Sigmoid colon (tissue), 7 donors: Measurements from ENCODE around the gene HUS1. TPM values are rescaled to one million over a fixed set of nuclear protein-coding genes. Genes with fewer than 3 reads are reported as not detected.

Experiments used
- DNase-seq: peaks from one replicate; pipeline ENCODE4 v3.0.0-alpha.2; 2019
- H3K27ac ChIP-seq, 4 donors: fragments of 200-600 bp; sonication (generic); one replicate each; pipeline ENCODE4 v1.5.1; 2016 to 2019; ENCODE audit warnings: mild to moderate bottlenecking in 1 of 4
- H3K27me3 ChIP-seq, 3 donors: fragments of 200-600 bp; sonication (generic); one replicate each; pipeline ENCODE4 v1.5.1; 2019; ENCODE audit warnings: mild to moderate bottlenecking in 1 of 3
- H3K36me3 ChIP-seq, 4 donors: fragments of 200-600 bp; sonication (generic); one replicate each; pipeline ENCODE4 v1.5.1; 2016 to 2019
- H3K4me1 ChIP-seq, 4 donors: fragments of 200-600 bp; sonication (generic); one replicate each; pipeline ENCODE4 v1.5.1; 2017 to 2019
- H3K4me3 ChIP-seq, 4 donors: fragments of 200-600 bp; sonication (generic); one replicate each; pipeline ENCODE4 v1.5.1; 2017 to 2019; ENCODE audit warnings: mild to moderate bottlenecking in 2 of 4, moderate library complexity in 1 of 4
- H3K9me3 ChIP-seq, 4 donors: fragments of 200-600 bp in 3 of 4; sonication (generic) in 3 of 4; one replicate each; pipeline versions ENCODE4 v1.5.1 to v1.6.1; 2013 to 2019
- CTCF ChIP-seq, 4 experiments: fragments of 450-650 bp in 3 of 4; fragments of 200-600 bp in 1 of 4; IDR thresholded peaks; one replicate each; pipeline ENCODE4 v1.5.1; 2016 to 2019; ENCODE audit warnings: antibody characterized with exemption in 4 of 4, mild to moderate bottlenecking in 3 of 4, moderate library complexity in 2 of 4
- EP300 ChIP-seq, 4 donors: sonication (generic); formaldehyde crosslinking; IDR thresholded peaks; one replicate each; pipeline ENCODE4 v1.6.1; 2017; ENCODE audit warnings: antibody characterized with exemption in 4 of 4
- POLR2A ChIP-seq, 2 donors: fragments of 450-650 bp; IDR thresholded peaks; one replicate each; pipeline ENCODE4 v1.6.1; 2016; ENCODE audit warnings: antibody characterized with exemption in 2 of 2, mild to moderate bottlenecking in 2 of 2, moderate library complexity in 2 of 2
- POLR2AphosphoS5 ChIP-seq, 4 donors: sonication (generic); formaldehyde crosslinking; IDR thresholded peaks; one replicate each; pipeline ENCODE4 v1.6.1; 2017; ENCODE audit warnings: antibody characterized with exemption in 4 of 4
- WGBS, 2 donors: extraction: QIAGEN DNeasy Blood & Tissue Kit; methylation state at CpG; one replicate each; pipeline ENCODE4 v1.1.7; 2013; 5-methylcytosine and 5-hydroxymethylcytosine counted together
- intact Hi-C: fragments of 100-400 bp; cut with DNase I; formaldehyde crosslinking; loops from one replicate; pipeline ENCODE4 v1.15.1; 2023
- polyA plus RNA-seq, 3 donors: library from polyadenylated mRNA; stranded (reverse); fragments of 200-250 nt; gene quantifications; one replicate each; pipeline ENCODE4 v1.2.3, GENCODE V29; 2013
- total RNA-seq, 4 donors: library from RNA; depleted of rRNA; stranded (reverse); fragments of >200 nt; gene quantifications; one replicate each; pipeline ENCODE4 v1.1.0, GENCODE V29; 2016
- donor health status: healthy with polysubstance abuse.
- donor health status: Bipolar disorder and iron deficiency.
- donor health status: healthy.

Gene HUS1
- total and polyA plus RNA-seq, 7 donors: 15.7 to 35.0 (median 23.5) TPM

GRCh38 chr7:47965456-47965855, 14.0 kb downstream of the HUS1 start:
- H3K4me1 ChIP-seq: no peaks in the 10 kb centered on the region
- no peak overlapping the region for H3K4me3 ChIP-seq
- no peaks in the 10 kb centered on the region for H3K9me3 ChIP-seq
- 87 to 93% methylated on average over 5 of the region's 5 CpGs for WGBS, 2 donors
- H3K27ac ChIP-seq: no peak overlapping the region
- TF ChIP-seq CTCF (IDR thresholded peaks at IDR 0.05) (no peak), POLR2AphosphoS5 (IDR thresholded peaks at IDR 0.05) (no peak), EP300 (IDR thresholded peaks at IDR 0.05) (no peak), POLR2A (IDR thresholded peaks at IDR 0.05) (no peak)
- intact Hi-C loops: no loop called here
- H3K27me3 ChIP-seq: no peaks in the 10 kb centered on the region
- H3K36me3 ChIP-seq: peaks cover 30 to 89% (median 52%) of the 10 kb centered on the region in 4 donors
- DNase-seq: no peak

DNA sequence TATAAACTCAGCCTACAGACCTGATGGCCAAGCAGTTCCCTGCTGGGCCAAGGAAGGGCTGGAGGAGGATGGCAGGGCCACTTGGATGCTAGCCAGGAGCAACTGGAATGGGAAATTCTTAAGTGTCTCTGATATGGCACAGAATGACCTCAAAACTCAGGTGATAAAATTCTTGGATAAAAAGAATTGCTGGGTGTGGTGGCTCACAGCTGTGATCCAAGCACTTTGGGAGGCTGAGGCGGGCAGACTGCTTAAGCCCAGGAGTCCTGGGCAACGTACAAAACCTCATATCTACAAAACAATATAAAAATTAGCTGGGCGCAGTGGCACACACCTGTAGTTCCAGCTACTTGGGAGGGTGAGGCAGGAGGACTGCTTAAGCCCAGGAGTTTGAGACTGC, 17.2 kb downstream of the HUS1 start:
- intact Hi-C loops: no loop called here
- Histone ChIP-seq H3K27ac (no peak overlapping the region), H3K9me3 (no peaks in the 10 kb centered on the region), H3K27me3 (no peaks in the 10 kb centered on the region), H3K36me3 (peaks cover 30 to 67% (median 46%) of the 10 kb centered on the region in 4 donors), H3K4me3 (no peak overlapping the region), H3K4me1 (no peaks in the 10 kb centered on the region)
- DNase-seq: no peak
- 16 to 76% methylated on average over 3 of the region's 3 CpGs for WGBS, 2 donors
- TF ChIP-seq CTCF (IDR thresholded peaks at IDR 0.05) (no peak), POLR2A (IDR thresholded peaks at IDR 0.05) (no peak), POLR2AphosphoS5 (IDR thresholded peaks at IDR 0.05) (no peak), EP300 (IDR thresholded peaks at IDR 0.05) (no peak)

GRCh38 chr7:47957156-47957555, 22.3 kb downstream of the HUS1 start:
- Histone ChIP-seq H3K27ac (no peak overlapping the region), H3K9me3 (no peaks in the 10 kb centered on the region), H3K4me3 (no peak overlapping the region), H3K4me1 (no peaks in the 10 kb centered on the region), H3K36me3 (peaks cover 0 to 47% (median 5%) of the 10 kb centered on the region in 4 donors), H3K27me3 (no peaks in the 10 kb centered on the region)
- DNase-seq: no peak
- 76 to 81% methylated on average over 6 of the region's 6 CpGs for WGBS, 2 donors
- TF ChIP-seq CTCF (IDR thresholded peaks at IDR 0.05): no peak
- no peak for TF ChIP-seq POLR2A (IDR thresholded peaks at IDR 0.05)
- no peak for TF ChIP-seq POLR2AphosphoS5 (IDR thresholded peaks at IDR 0.05)
- TF ChIP-seq EP300 (IDR thresholded peaks at IDR 0.05): no peak
- intact Hi-C loops: no loop called here

DNA sequence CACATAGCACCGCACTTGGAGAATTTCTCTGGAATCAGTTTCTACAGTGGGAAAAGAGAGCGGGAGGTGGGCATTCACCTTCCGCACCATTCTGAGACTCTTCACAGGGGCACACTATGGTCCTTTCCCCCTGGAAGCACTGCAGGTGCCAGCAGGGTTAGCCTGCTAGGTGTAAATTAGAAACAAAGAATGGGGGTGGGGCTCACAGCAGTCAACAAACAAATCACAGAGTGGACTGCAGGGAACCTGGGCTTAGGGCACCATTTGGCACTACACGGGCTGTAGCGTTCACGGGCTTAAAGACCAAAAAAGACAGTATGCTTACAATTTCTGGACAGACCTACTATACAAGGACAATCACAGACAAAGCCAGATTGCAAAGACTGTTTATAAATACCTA, 23.2 kb downstream of the HUS1 start:
- Histone ChIP-seq H3K4me1 (no peaks in the 10 kb centered on the region), H3K27me3 (no peaks in the 10 kb centered on the region), H3K9me3 (no peaks in the 10 kb centered on the region), H3K27ac (no peak overlapping the region), H3K36me3 (peaks cover 0 to 38% (median 2%) of the 10 kb centered on the region in 4 donors), H3K4me3 (no peak overlapping the region)
- DNase-seq: no peak
- intact Hi-C loops: no loop called here
- WGBS, 2 donors: 89% methylated on average over 6 of the region's 6 CpGs
- TF ChIP-seq POLR2AphosphoS5 (IDR thresholded peaks at IDR 0.05): no peak
- no peak for TF ChIP-seq POLR2A (IDR thresholded peaks at IDR 0.05)

- 90 to 91% methylated on average over 4 of the region's 4 CpGs for WGBS, 2 donors
- intact Hi-C loops: no loop called here
- TF ChIP-seq CTCF (IDR thresholded peaks at IDR 0.05) (no peak), POLR2AphosphoS5 (IDR thresholded peaks at IDR 0.05) (no peak), POLR2A (IDR thresholded peaks at IDR 0.05) (no peak)
- Histone ChIP-seq H3K4me3 (no peak overlapping the region), H3K4me1 (no peaks in the 10 kb centered on the region), H3K9me3 (no peaks in the 10 kb centered on the region), H3K27ac (no peak overlapping the region), H3K27me3 (no peaks in the 10 kb centered on the region), H3K36me3 (peaks cover 0 to 31% (median 0%) of the 10 kb centered on the region in 4 donors)
- no peak for DNase-seq
These were observed 25.0 kb downstream of the HUS1 start for GRCh38 chr7:47954231-47954911.
